CD4-positive, alpha-beta T cell treated with Interleukin-6 for 4 hours (primary cell): ENCODE measurements around the gene SCGB1D1.

Experiments
- DNase-seq: peaks from one replicate; pipeline ENCODE4 v3.0.0-alpha.2; 2020; ENCODE audit warnings: mixed read lengths

Gene SCGB1D1

DNA sequence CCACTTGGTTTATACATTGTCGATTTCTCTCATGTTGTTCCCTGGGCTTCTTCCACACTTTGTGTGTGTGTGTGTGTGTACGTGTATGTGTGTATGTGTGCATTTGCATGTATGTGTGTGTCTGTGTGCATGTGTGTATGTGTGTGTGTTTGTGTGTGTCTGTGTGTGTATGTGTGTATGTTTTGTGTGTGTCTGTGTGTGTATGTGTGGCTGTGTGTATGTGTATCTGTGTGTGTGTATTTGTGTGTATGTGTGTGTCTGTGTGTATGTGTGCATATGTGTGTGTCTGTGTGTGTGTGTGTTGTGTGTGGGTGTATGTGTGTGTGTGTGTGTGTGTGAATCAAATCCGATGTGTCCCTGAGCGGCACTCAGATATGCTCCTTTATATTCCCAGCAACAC lies 47.5 kb downstream of the SCGB1D1 start:
- DNase-seq: no peak

GRCh38 chr11:62238151-62238550 lies 48.1 kb downstream of the SCGB1D1 start:
- DNase-seq: no peak

DNA sequence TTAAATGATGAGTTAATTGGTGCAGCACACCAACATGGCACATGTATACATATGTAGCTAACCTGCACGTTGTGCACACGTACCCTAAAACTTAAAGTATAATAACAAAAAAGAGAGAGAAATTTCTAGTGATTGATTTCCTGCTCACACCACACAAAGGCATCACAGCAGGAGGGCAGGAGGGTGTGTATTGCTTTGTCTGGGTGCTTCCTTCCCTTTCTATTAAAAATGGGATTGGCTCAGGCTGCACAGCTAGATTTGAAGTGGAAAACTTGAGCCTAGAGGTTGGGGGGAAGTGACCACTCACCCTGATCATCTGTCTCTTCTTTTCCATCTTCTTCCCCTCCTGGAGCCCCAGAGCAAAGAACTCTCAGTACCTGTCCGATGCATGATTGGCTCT lies 51.1 kb downstream of the SCGB1D1 start:
- DNase-seq: no peak

DNA sequence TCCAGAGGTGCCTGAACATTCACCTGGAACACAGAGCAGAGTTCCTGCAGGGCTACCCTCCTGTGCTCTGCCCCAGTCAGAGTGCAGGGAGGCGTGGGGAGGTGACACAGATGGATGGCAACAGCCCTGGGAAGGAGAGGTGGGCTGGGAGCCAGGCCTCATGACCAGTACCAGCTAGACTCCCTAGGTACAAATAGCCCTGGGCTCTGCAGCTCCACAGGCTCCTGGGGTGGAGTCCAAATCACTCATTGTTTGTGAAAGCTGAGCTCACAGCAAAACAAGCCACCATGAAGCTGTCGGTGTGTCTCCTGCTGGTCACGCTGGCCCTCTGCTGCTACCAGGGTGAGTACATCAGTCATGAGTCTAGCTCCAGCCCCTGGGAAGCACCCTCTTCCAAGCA lies 52.0 kb downstream of the SCGB1D1 start, which contains the start of gene SCGB1D2:
SCGB1D2 (plus strand) TSS at position 219 of the 400 bp plus-strand sequence; CDS start at position 288, 69 bp downstream.
- no peak for DNase-seq
